HEK293 (cell line): Measurements from ENCODE around the gene MALT1.

Source experiments
- GLIS1 ChIP-seq: fragments of 450-650 bp; formaldehyde crosslinking; IDR thresholded peaks from 2 replicates; pipeline ENCODE4 v1.5.1; 2016; ENCODE audit warnings: missing biosample characterization, missing genetic modification characterization
- KLF1 ChIP-seq: fragments of 450-650 bp; formaldehyde crosslinking; IDR thresholded peaks from 2 replicates; pipeline ENCODE4 v1.5.1; 2016; ENCODE audit warnings: missing biosample characterization, missing genetic modification characterization
- KLF7 ChIP-seq: fragments of 450-650 bp; formaldehyde crosslinking; IDR thresholded peaks from 2 replicates; pipeline ENCODE4 v1.5.1; 2016; ENCODE audit warnings: missing biosample characterization, missing genetic modification characterization, borderline replicate concordance
- SCRT1 ChIP-seq: fragments of 450-650 bp; formaldehyde crosslinking; IDR thresholded peaks from 2 replicates; pipeline ENCODE4 v1.5.1; 2016; ENCODE audit warnings: missing biosample characterization, missing genetic modification characterization, borderline replicate concordance
- SCRT2 ChIP-seq: fragments of 450-650 bp; formaldehyde crosslinking; IDR thresholded peaks from 2 replicates; pipeline ENCODE4 v1.5.1; 2016; ENCODE audit warnings: missing biosample characterization, missing genetic modification characterization
- ZIC2 ChIP-seq: fragments of 450-650 bp; formaldehyde crosslinking; IDR thresholded peaks from 2 replicates; pipeline ENCODE4 v1.5.1; 2016; ENCODE audit warnings: missing biosample characterization, missing genetic modification characterization
- ZNF132 ChIP-seq: fragments of 450-650 bp; formaldehyde crosslinking; IDR thresholded peaks from 2 replicates; pipeline ENCODE4 v1.5.1; 2017; ENCODE audit warnings: missing biosample characterization, missing genetic modification characterization, borderline replicate concordance
- ZNF174 ChIP-seq: fragments of 450-650 bp; formaldehyde crosslinking; IDR thresholded peaks from 2 replicates; pipeline ENCODE4 v1.5.0; 2017; ENCODE audit warnings: missing biosample characterization, mild to moderate bottlenecking, missing genetic modification characterization
- ZNF184 ChIP-seq: fragments of 450-650 bp; IDR thresholded peaks from 2 replicates; pipeline ENCODE4 v1.5.1; 2018; ENCODE audit warnings: missing biosample characterization, mild to moderate bottlenecking, missing genetic modification characterization
- ZNF19 ChIP-seq: fragments of 450-650 bp; formaldehyde crosslinking; IDR thresholded peaks from 2 replicates; pipeline ENCODE4; 2016; ENCODE audit warnings: missing biosample characterization, missing genetic modification characterization, low read depth
- ZNF2 ChIP-seq: fragments of 450-650 bp; formaldehyde crosslinking; IDR thresholded peaks from 2 replicates; pipeline ENCODE4 v1.5.1; 2016; ENCODE audit warnings: missing biosample characterization, missing genetic modification characterization
- ZNF302 ChIP-seq: fragments of 450-650 bp; formaldehyde crosslinking; IDR thresholded peaks from 2 replicates; pipeline ENCODE4 v1.5.1; 2016; ENCODE audit warnings: missing biosample characterization, missing genetic modification characterization, low read depth
- ZNF391 ChIP-seq: fragments of 450-650 bp; formaldehyde crosslinking; IDR thresholded peaks from 2 replicates; pipeline ENCODE4 v1.5.1; 2016; ENCODE audit warnings: low read depth, missing biosample characterization, missing genetic modification characterization, borderline replicate concordance
- ZNF600 ChIP-seq: fragments of 450-650 bp; formaldehyde crosslinking; IDR thresholded peaks from 2 replicates; pipeline ENCODE4 v1.5.1; 2016; ENCODE audit warnings: missing biosample characterization, missing genetic modification characterization
- ZNF610 ChIP-seq: fragments of 450-650 bp; formaldehyde crosslinking; IDR thresholded peaks from 2 replicates; pipeline ENCODE4 v1.5.1; 2016; ENCODE audit warnings: missing biosample characterization, missing genetic modification characterization, borderline replicate concordance
- ZNF776 ChIP-seq: fragments of 450-650 bp; formaldehyde crosslinking; IDR thresholded peaks from 2 replicates; pipeline ENCODE4 v1.5.0; 2017; ENCODE audit warnings: missing biosample characterization, missing genetic modification characterization, borderline replicate concordance
- ZSCAN30 ChIP-seq: fragments of 450-650 bp; IDR thresholded peaks from 2 replicates; pipeline ENCODE4 v1.5.1; 2018; ENCODE audit warnings: missing biosample characterization, mild to moderate bottlenecking, missing genetic modification characterization, moderate library complexity
- ZXDB ChIP-seq: fragments of 450-650 bp; formaldehyde crosslinking; IDR thresholded peaks from 2 replicates; pipeline ENCODE4 v1.5.1; 2016; ENCODE audit warnings: missing biosample characterization, missing genetic modification characterization
- TF ChIP-seq, protein P1 (sequence below): fragments of 450-650 bp; formaldehyde crosslinking; IDR thresholded peaks from 2 replicates; pipeline ENCODE4 v1.5.1; 2017; ENCODE audit warnings: missing biosample characterization, missing genetic modification characterization
- TF ChIP-seq, protein P2 (sequence below): fragments of 450-650 bp; formaldehyde crosslinking; IDR thresholded peaks from 2 replicates; pipeline ENCODE4 v1.5.1; 2016; ENCODE audit warnings: missing biosample characterization, missing genetic modification characterization
- TF ChIP-seq, protein P3 (sequence below): fragments of 450-650 bp; IDR thresholded peaks from 2 replicates; pipeline ENCODE4 v1.5.1; 2018; ENCODE audit warnings: missing biosample characterization, mild to moderate bottlenecking, missing genetic modification characterization
- TF ChIP-seq, protein P4 (sequence below): fragments of 450-650 bp; formaldehyde crosslinking; IDR thresholded peaks from 2 replicates; pipeline ENCODE4 v1.5.1; 2017; ENCODE audit warnings: missing biosample characterization, mild to moderate bottlenecking, missing genetic modification characterization, moderate library complexity
- TF ChIP-seq, protein P5 (sequence below): fragments of 450-650 bp; formaldehyde crosslinking; IDR thresholded peaks from 2 replicates; pipeline ENCODE4 v1.5.1; 2017; ENCODE audit warnings: missing biosample characterization, missing genetic modification characterization
- TF ChIP-seq, protein P6 (sequence below): fragments of 450-650 bp; formaldehyde crosslinking; IDR thresholded peaks from 2 replicates; pipeline ENCODE4 v1.5.1; 2017; ENCODE audit warnings: missing biosample characterization, missing genetic modification characterization
- TF ChIP-seq, protein P7 (sequence below): fragments of 450-650 bp; IDR thresholded peaks from 2 replicates; pipeline ENCODE4 v1.5.1; 2018; ENCODE audit warnings: missing biosample characterization, missing genetic modification characterization
- TF ChIP-seq, protein P8 (sequence below): fragments of 450-650 bp; formaldehyde crosslinking; IDR thresholded peaks from 2 replicates; pipeline ENCODE4 v1.5.1; 2016; ENCODE audit warnings: missing biosample characterization, missing genetic modification characterization

The MALT1 gene

DNA sequence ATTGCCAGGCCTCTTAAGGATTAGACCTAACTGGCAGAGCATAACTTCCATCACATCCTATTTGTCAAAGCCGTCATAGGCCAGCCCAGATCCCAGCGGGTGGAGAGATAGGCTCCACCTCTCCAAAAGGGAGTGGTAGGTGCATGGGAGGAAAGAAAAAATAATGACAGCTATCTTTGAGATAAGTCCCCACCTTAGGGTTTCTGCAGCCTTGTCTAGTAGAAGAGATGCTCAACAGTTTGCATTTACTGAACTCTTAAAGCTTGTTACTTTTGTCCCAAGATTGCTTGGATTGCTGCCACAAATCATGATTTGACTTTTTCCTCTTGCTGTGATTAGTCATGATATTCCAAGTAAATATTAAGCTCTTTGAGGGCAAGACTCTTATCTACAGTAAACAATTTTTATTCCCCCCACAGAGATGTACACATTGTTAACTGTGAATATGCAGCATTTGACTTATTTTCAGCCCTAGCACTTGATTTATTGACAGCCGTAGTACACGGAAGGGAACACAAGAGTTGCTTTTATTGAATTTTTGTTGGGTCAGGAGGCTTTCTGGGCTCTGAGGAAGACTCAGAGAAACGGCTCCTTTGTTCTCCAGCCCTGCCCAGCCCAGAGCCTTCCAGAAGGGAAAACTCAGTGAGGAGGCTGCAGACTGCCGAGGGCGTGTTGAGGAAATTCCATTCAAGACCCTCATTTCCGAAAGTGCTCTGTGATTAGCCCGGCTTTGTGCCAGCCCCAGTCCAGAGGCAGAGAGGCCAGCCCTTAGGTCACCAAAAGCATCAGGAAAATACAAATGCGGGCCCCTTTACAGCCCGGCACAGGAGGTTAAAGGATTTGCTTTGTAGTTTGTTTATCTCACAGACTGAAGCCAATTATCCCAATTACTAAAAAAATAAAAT lies 118.0 kb downstream of the MALT1 start (continued):
- TF ChIP-seq, protein P1, sequence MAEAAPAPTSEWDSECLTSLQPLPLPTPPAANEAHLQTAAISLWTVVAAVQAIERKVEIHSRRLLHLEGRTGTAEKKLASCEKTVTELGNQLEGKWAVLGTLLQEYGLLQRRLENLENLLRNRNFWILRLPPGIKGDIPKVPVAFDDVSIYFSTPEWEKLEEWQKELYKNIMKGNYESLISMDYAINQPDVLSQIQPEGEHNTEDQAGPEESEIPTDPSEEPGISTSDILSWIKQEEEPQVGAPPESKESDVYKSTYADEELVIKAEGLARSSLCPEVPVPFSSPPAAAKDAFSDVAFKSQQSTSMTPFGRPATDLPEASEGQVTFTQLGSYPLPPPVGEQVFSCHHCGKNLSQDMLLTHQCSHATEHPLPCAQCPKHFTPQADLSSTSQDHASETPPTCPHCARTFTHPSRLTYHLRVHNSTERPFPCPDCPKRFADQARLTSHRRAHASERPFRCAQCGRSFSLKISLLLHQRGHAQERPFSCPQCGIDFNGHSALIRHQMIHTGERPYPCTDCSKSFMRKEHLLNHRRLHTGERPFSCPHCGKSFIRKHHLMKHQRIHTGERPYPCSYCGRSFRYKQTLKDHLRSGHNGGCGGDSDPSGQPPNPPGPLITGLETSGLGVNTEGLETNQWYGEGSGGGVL (tag by site-specific recombination) = peak; percentile 77
- TF ChIP-seq, protein P2, sequence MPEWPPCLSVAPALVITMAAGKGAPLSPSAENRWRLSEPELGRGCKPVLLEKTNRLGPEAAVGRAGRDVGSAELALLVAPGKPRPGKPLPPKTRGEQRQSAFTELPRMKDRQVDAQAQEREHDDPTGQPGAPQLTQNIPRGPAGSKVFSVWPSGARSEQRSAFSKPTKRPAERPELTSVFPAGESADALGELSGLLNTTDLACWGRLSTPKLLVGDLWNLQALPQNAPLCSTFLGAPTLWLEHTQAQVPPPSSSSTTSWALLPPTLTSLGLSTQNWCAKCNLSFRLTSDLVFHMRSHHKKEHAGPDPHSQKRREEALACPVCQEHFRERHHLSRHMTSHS (tag by site-specific recombination) = peak; percentile 76; the same call in 1 of the 2 replicates
- TF ChIP-seq SCRT2 (tag by site-specific recombination) = peak; percentile 55; the same call in 1 of the 2 replicates
- no peak for TF ChIP-seq ZNF19 (tag by site-specific recombination)
- TF ChIP-seq, protein P3, sequence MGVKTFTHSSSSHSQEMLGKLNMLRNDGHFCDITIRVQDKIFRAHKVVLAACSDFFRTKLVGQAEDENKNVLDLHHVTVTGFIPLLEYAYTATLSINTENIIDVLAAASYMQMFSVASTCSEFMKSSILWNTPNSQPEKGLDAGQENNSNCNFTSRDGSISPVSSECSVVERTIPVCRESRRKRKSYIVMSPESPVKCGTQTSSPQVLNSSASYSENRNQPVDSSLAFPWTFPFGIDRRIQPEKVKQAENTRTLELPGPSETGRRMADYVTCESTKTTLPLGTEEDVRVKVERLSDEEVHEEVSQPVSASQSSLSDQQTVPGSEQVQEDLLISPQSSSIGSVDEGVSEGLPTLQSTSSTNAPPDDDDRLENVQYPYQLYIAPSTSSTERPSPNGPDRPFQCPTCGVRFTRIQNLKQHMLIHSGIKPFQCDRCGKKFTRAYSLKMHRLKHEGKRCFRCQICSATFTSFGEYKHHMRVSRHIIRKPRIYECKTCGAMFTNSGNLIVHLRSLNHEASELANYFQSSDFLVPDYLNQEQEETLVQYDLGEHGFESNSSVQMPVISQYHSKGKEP (tag by site-specific recombination) = 0 out of 2 replicates have a peak, but pooled peaks have one; percentile 29
- no peak for TF ChIP-seq ZNF184 (tag by site-specific recombination)
- TF ChIP-seq, protein P4, sequence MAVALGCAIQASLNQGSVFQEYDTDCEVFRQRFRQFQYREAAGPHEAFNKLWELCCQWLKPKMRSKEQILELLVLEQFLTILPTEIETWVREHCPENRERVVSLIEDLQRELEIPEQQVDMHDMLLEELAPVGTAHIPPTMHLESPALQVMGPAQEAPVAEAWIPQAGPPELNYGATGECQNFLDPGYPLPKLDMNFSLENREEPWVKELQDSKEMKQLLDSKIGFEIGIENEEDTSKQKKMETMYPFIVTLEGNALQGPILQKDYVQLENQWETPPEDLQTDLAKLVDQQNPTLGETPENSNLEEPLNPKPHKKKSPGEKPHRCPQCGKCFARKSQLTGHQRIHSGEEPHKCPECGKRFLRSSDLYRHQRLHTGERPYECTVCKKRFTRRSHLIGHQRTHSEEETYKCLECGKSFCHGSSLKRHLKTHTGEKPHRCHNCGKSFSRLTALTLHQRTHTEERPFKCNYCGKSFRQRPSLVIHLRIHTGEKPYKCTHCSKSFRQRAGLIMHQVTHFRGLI (tag by site-specific recombination) = 0 out of 2 replicates have a peak, but pooled peaks have one; percentile 32
- TF ChIP-seq, protein P5, sequence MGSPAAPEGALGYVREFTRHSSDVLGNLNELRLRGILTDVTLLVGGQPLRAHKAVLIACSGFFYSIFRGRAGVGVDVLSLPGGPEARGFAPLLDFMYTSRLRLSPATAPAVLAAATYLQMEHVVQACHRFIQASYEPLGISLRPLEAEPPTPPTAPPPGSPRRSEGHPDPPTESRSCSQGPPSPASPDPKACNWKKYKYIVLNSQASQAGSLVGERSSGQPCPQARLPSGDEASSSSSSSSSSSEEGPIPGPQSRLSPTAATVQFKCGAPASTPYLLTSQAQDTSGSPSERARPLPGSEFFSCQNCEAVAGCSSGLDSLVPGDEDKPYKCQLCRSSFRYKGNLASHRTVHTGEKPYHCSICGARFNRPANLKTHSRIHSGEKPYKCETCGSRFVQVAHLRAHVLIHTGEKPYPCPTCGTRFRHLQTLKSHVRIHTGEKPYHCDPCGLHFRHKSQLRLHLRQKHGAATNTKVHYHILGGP (tag by site-specific recombination) = peak; percentile 64
- TF ChIP-seq ZNF391 (tag by site-specific recombination) = no peak
- peak; percentile 97 for TF ChIP-seq ZNF600 (tag by site-specific recombination)
- peak; percentile 71; the same call in 1 of the 2 replicates for TF ChIP-seq ZNF776
- TF ChIP-seq, protein P6, sequence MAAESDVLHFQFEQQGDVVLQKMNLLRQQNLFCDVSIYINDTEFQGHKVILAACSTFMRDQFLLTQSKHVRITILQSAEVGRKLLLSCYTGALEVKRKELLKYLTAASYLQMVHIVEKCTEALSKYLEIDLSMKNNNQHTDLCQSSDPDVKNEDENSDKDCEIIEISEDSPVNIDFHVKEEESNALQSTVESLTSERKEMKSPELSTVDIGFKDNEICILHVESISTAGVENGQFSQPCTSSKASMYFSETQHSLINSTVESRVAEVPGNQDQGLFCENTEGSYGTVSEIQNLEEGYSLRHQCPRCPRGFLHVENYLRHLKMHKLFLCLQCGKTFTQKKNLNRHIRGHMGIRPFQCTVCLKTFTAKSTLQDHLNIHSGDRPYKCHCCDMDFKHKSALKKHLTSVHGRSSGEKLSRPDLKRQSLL (tag by site-specific recombination) = no peak
- TF ChIP-seq ZSCAN30 = peak; percentile 25
- TF ChIP-seq SCRT1 (tag by site-specific recombination) = peak; percentile 79
- peak; percentile 18; the same call in 1 of the 2 replicates for TF ChIP-seq KLF1
- TF ChIP-seq ZNF2 (tag by site-specific recombination) = no peak
- TF ChIP-seq ZNF610 (tag by site-specific recombination) = no peak
- peak; percentile 65; the same call in 1 of the 2 replicates for TF ChIP-seq ZXDB
- TF ChIP-seq ZNF302 = peak; percentile 54; the same call in 1 of the 2 replicates
- no peak for TF ChIP-seq ZNF132 (tag by site-specific recombination)
- TF ChIP-seq GLIS1 (tag by site-specific recombination) = peak; percentile 98
- TF ChIP-seq, protein P7, sequence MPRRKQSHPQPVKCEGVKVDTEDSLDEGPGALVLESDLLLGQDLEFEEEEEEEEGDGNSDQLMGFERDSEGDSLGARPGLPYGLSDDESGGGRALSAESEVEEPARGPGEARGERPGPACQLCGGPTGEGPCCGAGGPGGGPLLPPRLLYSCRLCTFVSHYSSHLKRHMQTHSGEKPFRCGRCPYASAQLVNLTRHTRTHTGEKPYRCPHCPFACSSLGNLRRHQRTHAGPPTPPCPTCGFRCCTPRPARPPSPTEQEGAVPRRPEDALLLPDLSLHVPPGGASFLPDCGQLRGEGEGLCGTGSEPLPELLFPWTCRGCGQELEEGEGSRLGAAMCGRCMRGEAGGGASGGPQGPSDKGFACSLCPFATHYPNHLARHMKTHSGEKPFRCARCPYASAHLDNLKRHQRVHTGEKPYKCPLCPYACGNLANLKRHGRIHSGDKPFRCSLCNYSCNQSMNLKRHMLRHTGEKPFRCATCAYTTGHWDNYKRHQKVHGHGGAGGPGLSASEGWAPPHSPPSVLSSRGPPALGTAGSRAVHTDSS = peak; percentile 28; the same call in 1 of the 2 replicates
- no peak for TF ChIP-seq ZNF174 (tag by site-specific recombination)
- TF ChIP-seq, protein P8, sequence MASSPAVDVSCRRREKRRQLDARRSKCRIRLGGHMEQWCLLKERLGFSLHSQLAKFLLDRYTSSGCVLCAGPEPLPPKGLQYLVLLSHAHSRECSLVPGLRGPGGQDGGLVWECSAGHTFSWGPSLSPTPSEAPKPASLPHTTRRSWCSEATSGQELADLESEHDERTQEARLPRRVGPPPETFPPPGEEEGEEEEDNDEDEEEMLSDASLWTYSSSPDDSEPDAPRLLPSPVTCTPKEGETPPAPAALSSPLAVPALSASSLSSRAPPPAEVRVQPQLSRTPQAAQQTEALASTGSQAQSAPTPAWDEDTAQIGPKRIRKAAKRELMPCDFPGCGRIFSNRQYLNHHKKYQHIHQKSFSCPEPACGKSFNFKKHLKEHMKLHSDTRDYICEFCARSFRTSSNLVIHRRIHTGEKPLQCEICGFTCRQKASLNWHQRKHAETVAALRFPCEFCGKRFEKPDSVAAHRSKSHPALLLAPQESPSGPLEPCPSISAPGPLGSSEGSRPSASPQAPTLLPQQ (tag by site-specific recombination) = peak; percentile 40; the same call in 1 of the 2 replicates
- peak; percentile 60 for TF ChIP-seq ZIC2 (tag by site-specific recombination)
- 0 out of 2 replicates have a peak, but pooled peaks have one; percentile 62 for TF ChIP-seq KLF7 (tag by site-specific recombination)
